AML-193 (cell line): ENCODE data around the gene POLE2.
A peak's percentile ranks its signal among the peaks of the same experiment; 100 is the strongest.
"Not testable (repeated sequence)": the region's sequence is repeated elsewhere in the genome, so short reads cannot be mapped to it uniquely, and the experiment has no call there.

ENCODE experiments used
- DNase-seq, 2 experiments: peaks; one replicate each; lab custom pipeline; 2025; lab: John Stamatoyannopoulos, UW

POLE2 gene

GRCh38 chr14:49687942-49688700, at the start of gene POLE2:
Gene POLE2 (minus strand): TSS chr14:49688214. CDS start chr14:49688203, 11 bp downstream.
- peak; percentile 58 to 60 for DNase-seq

GRCh38 chr14:49735669-49736068, 47.7 kb upstream of the POLE2 start:
- DNase-seq = not testable (repeated sequence)

- DNase-seq = no peak
Observed at GRCh38 chr14:49733836-49734235, 45.8 kb upstream of the POLE2 start.

- DNase-seq = no peak
Observed at GRCh38 chr14:49732896-49733295, 44.9 kb upstream of the POLE2 start.

GRCh38 chr14:49727171-49727570, 39.2 kb upstream of the POLE2 start:
- DNase-seq = no peak

- not testable (repeated sequence) for DNase-seq
Observed at GRCh38 chr14:49721733-49722435, 33.9 kb upstream of the POLE2 start.

- DNase-seq = no peak
Observed at GRCh38 chr14:49720744-49721143, 32.7 kb upstream of the POLE2 start.

- not testable (repeated sequence) for DNase-seq
Observed at GRCh38 chr14:49710993-49711392, 23.0 kb upstream of the POLE2 start.

GRCh38 chr14:49704471-49704870, 16.5 kb upstream of the POLE2 start:
- not testable (repeated sequence) for DNase-seq

- DNase-seq = no peak
Observed at GRCh38 chr14:49703965-49704364, 16.0 kb upstream of the POLE2 start.

- no peak for DNase-seq
Observed at GRCh38 chr14:49702725-49703124, 14.7 kb upstream of the POLE2 start.

- DNase-seq = not testable (repeated sequence)
Observed at GRCh38 chr14:49693735-49694124, 5.7 kb upstream of the POLE2 start.

GRCh38 chr14:49692811-49693734, 5.1 kb upstream of the POLE2 start, which contains the start of gene KLHDC1:
Gene KLHDC1 (plus strand): TSS chr14:49693120. CDS start chr14:49693195, 75 bp downstream.
- DNase-seq = peak; percentile 53 to 72

GRCh38 chr14:49692193-49692757, 4.3 kb upstream of the POLE2 start:
- no peak for DNase-seq

GRCh38 chr14:49691031-49691430, 3.0 kb upstream of the POLE2 start:
- DNase-seq = no peak

GRCh38 chr14:49688701-49689030, 652 bp upstream of the POLE2 start:
- DNase-seq = no peak

GRCh38 chr14:49686425-49686824, 1.6 kb downstream of the POLE2 start:
- no peak for DNase-seq

GRCh38 chr14:49679271-49679670, 8.7 kb downstream of the POLE2 start:
- no peak for DNase-seq

GRCh38 chr14:49677643-49678042, 10.4 kb downstream of the POLE2 start:
- DNase-seq = no peak

- DNase-seq = no peak
Observed at GRCh38 chr14:49673586-49673985, 14.4 kb downstream of the POLE2 start.

GRCh38 chr14:49670475-49670874, 17.5 kb downstream of the POLE2 start:
- DNase-seq = no peak
